K562 (cell line): ENCODE measurements around the gene USP31. TPM values are rescaled to one million over a fixed set of nuclear protein-coding genes. Genes with fewer than 3 reads are reported as not detected.

Experiments used
- COPS2 ChIP-seq: fragments of 450-650 bp; conservative IDR thresholded peaks from 2 replicates; pipeline ENCODE4 v1.6.1; 2016; ENCODE audit warnings: mild to moderate bottlenecking, moderate library complexity
- E2F1 ChIP-seq: sonication (generic); formaldehyde crosslinking; IDR thresholded peaks from 2 replicates; pipeline ENCODE4 v1.8.1; 2023; ENCODE audit warnings: mild to moderate bottlenecking, missing genetic modification reagents, moderate library complexity
- EHMT2 ChIP-seq: fragments of 450-650 bp; IDR thresholded peaks from 2 replicates; pipeline ENCODE4 v1.6.1; 2018; ENCODE audit warnings: antibody characterized with exemption
- FOXO4 ChIP-seq: fragments of 450-650 bp; formaldehyde crosslinking; IDR thresholded peaks from 2 replicates; pipeline ENCODE4 v1.4.0; 2020; ENCODE audit warnings: mild to moderate bottlenecking, moderate library complexity
- HDAC8 ChIP-seq: fragments of 450-650 bp; IDR thresholded peaks from 2 replicates; pipeline ENCODE4 v1.6.1; 2016; ENCODE audit warnings: mild to moderate bottlenecking, missing genetic modification characterization, moderate library complexity, missing compliant biosample characterization
- HEY1 ChIP-seq: fragments of 250-450 bp; sonication (Bioruptor Pico); IDR thresholded peaks from 2 replicates; pipeline ENCODE4 v1.5.0; 2020; ENCODE audit warnings: mild to moderate bottlenecking, moderate library complexity, borderline replicate concordance
- HLTF ChIP-seq: fragments of 450-650 bp; IDR thresholded peaks from 2 replicates; pipeline ENCODE4 v1.6.1; 2016
- JUN ChIP-seq, 2 experiments: sonication (generic) in 1 of 2; formaldehyde crosslinking in 1 of 2; IDR thresholded peaks; 2 replicates each; pipeline versions ENCODE4 v1.6.1 to v1.8.0; 2012 to 2022; ENCODE audit warnings: borderline replicate concordance in 2 of 2, mild to moderate bottlenecking in 2 of 2, improper control_type of control experiment in 1 of 2, low read depth in 1 of 2, low read length in 1 of 2, missing genetic modification reagents in 1 of 2
- JUND ChIP-seq, 2 experiments: IDR thresholded peaks; 2 replicates in 1 of 2; 3 replicates in 1 of 2; pipeline ENCODE4 v1.6.1; 2011; ENCODE audit warnings: borderline replicate concordance in 2 of 2, low read depth in 2 of 2, low read length in 2 of 2, improper control_type of control experiment in 1 of 2, missing biosample characterization in 1 of 2, missing genetic modification characterization in 1 of 2, missing genetic modification reagents in 1 of 2
- MCM2 ChIP-seq: fragments of 450-650 bp; IDR thresholded peaks from 2 replicates; pipeline ENCODE4 v1.6.1; 2017; ENCODE audit warnings: low read depth, mild to moderate bottlenecking
- NR4A1 ChIP-seq, 2 experiments: fragments of 250-450 bp in 1 of 2; fragments of 450-650 bp in 1 of 2; sonication (Bioruptor Pico) in 1 of 2; IDR thresholded peaks; 2 replicates each; pipeline versions ENCODE4 v1.4.0 to v1.6.1; 2016 to 2020; ENCODE audit warnings: mild to moderate bottlenecking in 2 of 2, missing compliant biosample characterization in 1 of 2, missing genetic modification characterization in 1 of 2, moderate library complexity in 1 of 2
- OTX1 ChIP-seq: fragments of 450-650 bp; formaldehyde crosslinking; IDR thresholded peaks from 2 replicates; pipeline ENCODE4 v1.4.0; 2022; ENCODE audit warnings: mild to moderate bottlenecking
- PRDM10 ChIP-seq: fragments of 450-650 bp; IDR thresholded peaks from 2 replicates; pipeline ENCODE4 v1.6.1; 2018; ENCODE audit not compliant: partially characterized antibody
- RNF2 ChIP-seq: sonication (generic); IDR thresholded peaks from 2 replicates; pipeline ENCODE4 v1.6.1; 2016
- SOX6 ChIP-seq: fragments of 450-650 bp; IDR thresholded peaks from 2 replicates; pipeline ENCODE4 v1.6.1; 2014; ENCODE audit warnings: mild to moderate bottlenecking
- SPI1 ChIP-seq: IDR thresholded peaks from 2 replicates; pipeline ENCODE4 v1.6.1; 2011; ENCODE audit warnings: low read depth, low read length, control low read depth, borderline replicate concordance
- STAT5B ChIP-seq: fragments of 250-450 bp; sonication (Bioruptor Pico); IDR thresholded peaks from 2 replicates; pipeline ENCODE4 v1.8.0; 2021; ENCODE audit warnings: mild to moderate bottlenecking, inconsistent platforms
- ZBTB2 ChIP-seq: fragments of 450-650 bp; IDR thresholded peaks from 2 replicates; pipeline ENCODE4 v1.6.1; 2016; ENCODE audit warnings: antibody characterized with exemption
- ZNF57 ChIP-seq: fragments of 450-650 bp; formaldehyde crosslinking; IDR thresholded peaks from 2 replicates; pipeline ENCODE4 v1.4.0; 2020; ENCODE audit warnings: mild to moderate bottlenecking, moderate library complexity
- polyA plus RNA-seq, 8 experiments: library from polyadenylated mRNA; depleted of rRNA in 4 of 8; stranded (reverse) in 5 of 8; unstranded in 3 of 8; fragments of >200 nt; fragmentation: Nextera tagmentation in 2 of 8; fragmentation: Illumina TruSeq in 1 of 8; extraction: Ambion mirVana in 2 of 8; extraction: Trizol in 1 of 8; gene quantifications; 2 replicates each; pipeline versions ENCODE4 v1.2.1 to v1.2.3, GENCODE V29; 2011 to 2014; ENCODE audit warnings: inconsistent platforms in 1 of 8, missing spikeins in 1 of 8
- total RNA-seq, 7 experiments: library from RNA; depleted of rRNA in 6 of 7; stranded (reverse); fragments of >200 nt in 6 of 7; fragmentation: Illumina TruSeq in 2 of 7; extraction: Trizol in 2 of 7; gene quantifications; 2 replicates each; pipeline versions ENCODE4 v1.2.1 to v1.2.3, GENCODE V29; 2011 to 2021; ENCODE audit warnings: low replicate concordance in 1 of 7
- TF ChIP-seq, protein P1 (sequence below), 2 experiments: fragments of 450-650 bp; IDR thresholded peaks; 2 replicates each; pipeline ENCODE4 v1.6.1; 2016

USP31 gene
- total and polyA plus RNA-seq, 9 of the 15 experiments (the other 6 are each of a cell fraction or from before 2014, with no cell fraction given), result 0.56 to 4.9 (median 2.9) TPM

DNA sequence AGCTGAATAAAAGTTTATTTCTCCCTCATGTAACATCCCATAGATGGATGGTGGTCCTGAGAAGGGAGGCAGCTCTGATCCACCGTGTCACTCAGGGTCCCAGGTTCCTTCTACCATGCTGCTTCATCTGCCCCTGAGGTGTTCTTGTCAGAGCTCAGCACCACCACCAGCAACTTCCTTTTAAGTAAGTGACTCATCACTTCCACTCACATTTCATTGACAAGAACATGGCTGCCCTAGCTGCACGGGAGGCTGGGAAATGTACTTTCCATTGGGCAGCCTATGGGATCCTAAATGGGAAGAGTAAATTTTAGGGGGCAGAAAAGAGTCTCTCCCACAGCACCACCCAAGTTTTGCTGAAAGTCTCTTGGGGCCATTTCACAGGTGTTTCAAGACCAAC is 134.7 kb downstream of the USP31 start (continued):
- no peak for TF ChIP-seq JUN (IDR thresholded peaks at IDR 0.05; ENCODE audit: borderline replicate concordance, low read depth, low read length)
- TF ChIP-seq JUN (CRISPR knock-in tag; IDR thresholded peaks at IDR 0.05; ENCODE audit: borderline replicate concordance), result no peak
- TF ChIP-seq ZNF57 (CRISPR knock-in tag), result no peak
- no peak for TF ChIP-seq HDAC8 (tag)
- no peak for TF ChIP-seq RNF2
- TF ChIP-seq HLTF, result no peak
- no peak for TF ChIP-seq E2F1 (CRISPR knock-in tag)
- TF ChIP-seq HEY1 (CRISPR knock-in tag), result no peak
- no peak for TF ChIP-seq FOXO4 (CRISPR knock-in tag)
- no peak for TF ChIP-seq ZBTB2
- TF ChIP-seq SOX6, result no peak
- no peak for TF ChIP-seq OTX1 (CRISPR knock-in tag)
- TF ChIP-seq STAT5B, result no peak
- TF ChIP-seq NR4A1 (CRISPR knock-in tag; IDR thresholded peaks at IDR 0.05), result no peak
- no peak for TF ChIP-seq NR4A1 (tag; IDR thresholded peaks at IDR 0.05)
- TF ChIP-seq COPS2, result no peak
- TF ChIP-seq, protein P1, sequence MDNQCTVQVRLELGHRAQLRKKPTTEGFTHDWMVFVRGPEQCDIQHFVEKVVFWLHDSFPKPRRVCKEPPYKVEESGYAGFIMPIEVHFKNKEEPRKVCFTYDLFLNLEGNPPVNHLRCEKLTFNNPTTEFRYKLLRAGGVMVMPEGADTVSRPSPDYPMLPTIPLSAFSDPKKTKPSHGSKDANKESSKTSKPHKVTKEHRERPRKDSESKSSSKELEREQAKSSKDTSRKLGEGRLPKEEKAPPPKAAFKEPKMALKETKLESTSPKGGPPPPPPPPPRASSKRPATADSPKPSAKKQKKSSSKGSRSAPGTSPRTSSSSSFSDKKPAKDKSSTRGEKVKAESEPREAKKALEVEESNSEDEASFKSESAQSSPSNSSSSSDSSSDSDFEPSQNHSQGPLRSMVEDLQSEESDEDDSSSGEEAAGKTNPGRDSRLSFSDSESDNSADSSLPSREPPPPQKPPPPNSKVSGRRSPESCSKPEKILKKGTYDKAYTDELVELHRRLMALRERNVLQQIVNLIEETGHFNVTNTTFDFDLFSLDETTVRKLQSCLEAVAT (IDR thresholded peaks at IDR 0.05), result no peak
- TF ChIP-seq MCM2, result no peak
- TF ChIP-seq JUND (IDR thresholded peaks at IDR 0.05; ENCODE audit: borderline replicate concordance, low read depth, low read length), result peak; percentile 64
- TF ChIP-seq JUND (tag; IDR thresholded peaks at IDR 0.05; ENCODE audit: borderline replicate concordance, low read depth, low read length), result peak; percentile 74; the same call in 2 of the 3 replicates
- TF ChIP-seq PRDM10, result no peak
- no peak for TF ChIP-seq SPI1
- peak; percentile 72; the same call in 1 of the 2 replicates for TF ChIP-seq EHMT2
